Common myeloid progenitor, CD34-positive (primary cell): Measurements from ENCODE around the gene GPR137B.

Experiments
- CTCF ChIA-PET: fragments of 350-600 bp; sonication (Branson Sonifier 250); formaldehyde crosslinking; loops from one replicate; lab custom pipeline; 2021; ENCODE audit warnings: antibody characterized with exemption; lab: Charles Lee
- POLR2A ChIA-PET: fragments of 350-600 bp; sonication (Branson Sonifier 250); formaldehyde crosslinking; loops from one replicate; lab custom pipeline; 2021; ENCODE audit warnings: antibody characterized with exemption; lab: Charles Lee
- DNase-seq, 3 donors: peaks; one replicate each; pipeline versions ENCODE4 v3.0.0 to v3.0.0-alpha.2; 2013
- H3K27ac ChIP-seq, 2 experiments: 1 replicate in 1 of 2; 2 replicates in 1 of 2; pipeline ENCODE4 v1.7.0; 2013; ENCODE audit warnings: inconsistent platforms in 2 of 2, low read length in 2 of 2, mild to moderate bottlenecking in 2 of 2, low read depth in 1 of 2, moderate library complexity in 1 of 2; ENCODE audit not compliant: severe bottlenecking in 2 of 2, insufficient read depth in 1 of 2, poor library complexity in 1 of 2
- H3K27me3 ChIP-seq, 5 experiments: replicated peaks in 2 of 5; 1 replicate in 3 of 5; 2 replicates in 2 of 5; pipeline versions ENCODE4 v1.6.1 to v1.7.0; 2013; ENCODE audit warnings: low read length in 4 of 5, mild to moderate bottlenecking in 2 of 5, moderate library complexity in 2 of 5, inconsistent platforms in 1 of 5; ENCODE audit not compliant: insufficient read depth in 5 of 5, control insufficient read depth in 4 of 5
- H3K36me3 ChIP-seq, 4 experiments: 1 replicate in 2 of 4; 2 replicates in 2 of 4; pipeline versions ENCODE4 v1.6.1 to v1.7.0; 2013; ENCODE audit warnings: low read length in 3 of 4, control low read depth in 1 of 4, mild to moderate bottlenecking in 1 of 4; ENCODE audit not compliant: control insufficient read depth in 4 of 4, insufficient read depth in 4 of 4
- H3K4me1 ChIP-seq, 4 experiments: 1 replicate in 3 of 4; 2 replicates in 1 of 4; pipeline versions ENCODE4 v1.6.1 to v1.7.1; 2013; ENCODE audit warnings: low read length in 3 of 4, mild to moderate bottlenecking in 3 of 4, control low read depth in 1 of 4, inconsistent platforms in 1 of 4, moderate library complexity in 1 of 4; ENCODE audit not compliant: control insufficient read depth in 4 of 4, insufficient read depth in 4 of 4; ENCODE audit errors: control extremely low read depth in 1 of 4
- H3K4me3 ChIP-seq, 7 experiments: 1 replicate in 4 of 7; 2 replicates in 3 of 7; pipeline versions ENCODE4 v1.5.1 to v1.7.0; 2013; ENCODE audit warnings: mild to moderate bottlenecking in 7 of 7, low read length in 6 of 7, moderate library complexity in 6 of 7, inconsistent platforms in 2 of 7, low read depth in 2 of 7, control low read depth in 1 of 7; ENCODE audit not compliant: insufficient read depth in 4 of 7, control insufficient read depth in 1 of 7; ENCODE audit errors: extremely low read depth in 1 of 7
- H3K9me3 ChIP-seq, 5 experiments: 1 replicate in 4 of 5; 2 replicates in 1 of 5; pipeline versions ENCODE4 v1.6.1 to v1.7.1; 2013; ENCODE audit warnings: low read length in 4 of 5, mild to moderate bottlenecking in 2 of 5, inconsistent platforms in 1 of 5, low read depth in 1 of 5, moderate library complexity in 1 of 5; ENCODE audit not compliant: control insufficient read depth in 4 of 5, insufficient read depth in 2 of 5; ENCODE audit errors: control extremely low read depth in 1 of 5
- WGBS: methylation state at CpG from one replicate; pipeline ENCODE4 v1.1.5; 2013; ENCODE audit not compliant: insufficient coverage; 5-methylcytosine and 5-hydroxymethylcytosine counted together

The GPR137B gene

DNA sequence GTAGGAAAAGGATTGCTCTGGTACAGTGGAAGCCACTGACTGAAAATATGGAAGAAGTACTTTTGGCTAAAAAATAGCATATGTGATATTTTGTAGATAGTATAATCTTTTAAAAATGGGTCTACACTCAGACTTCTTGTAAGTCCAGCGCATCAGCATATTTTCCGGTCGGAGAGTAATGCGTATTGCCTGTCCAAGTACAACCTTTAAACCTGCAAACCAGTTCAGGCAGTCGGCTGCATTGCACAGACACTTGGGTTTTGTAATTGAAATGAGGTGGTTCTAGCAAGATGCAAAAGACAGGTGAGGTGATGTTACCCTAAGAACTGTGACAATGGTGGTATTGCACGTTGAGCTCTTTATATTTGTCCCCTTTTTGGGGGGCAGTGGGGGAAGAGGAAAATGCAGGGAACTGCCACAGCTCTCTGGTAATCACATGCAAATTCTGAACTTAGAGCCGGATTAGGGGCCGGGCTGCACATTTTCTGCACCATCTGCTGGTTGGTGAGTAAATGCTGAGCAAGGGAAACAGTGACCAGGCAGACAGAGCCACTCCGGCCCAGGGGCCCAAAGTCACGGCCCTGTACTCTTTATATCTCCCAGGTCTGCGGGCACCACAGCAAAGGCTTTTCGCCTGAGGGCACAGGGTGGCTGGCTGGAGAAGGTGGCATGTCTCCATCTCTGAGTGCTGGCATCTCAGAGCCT is 2.3 kb downstream of the GPR137B start:
- DNase-seq: no peak
- WGBS: 98% methylated on average over 12 of the region's 12 CpGs
- Histone ChIP-seq H3K4me3 (no peak overlapping the region), H3K27ac (no peak overlapping the region), H3K27me3 (peaks cover 11 to 23% (median 18%) of the 10 kb centered on the region in 5 experiments), H3K36me3 (peaks cover 0 to 3% (median 0%) of the 10 kb centered on the region in 4 experiments), H3K9me3 (no peaks in the 10 kb centered on the region), H3K4me1 (peaks cover 3 to 26% (median 23%) of the 10 kb centered on the region in 4 experiments)
- POLR2A ChIA-PET: no interaction called here
- CTCF ChIA-PET: interaction anchor here (1.1 kb wide), 1 partner anchor 8 kb away, joined by 3 read pairs; no protein-coding TSS in a partner anchor

DNA sequence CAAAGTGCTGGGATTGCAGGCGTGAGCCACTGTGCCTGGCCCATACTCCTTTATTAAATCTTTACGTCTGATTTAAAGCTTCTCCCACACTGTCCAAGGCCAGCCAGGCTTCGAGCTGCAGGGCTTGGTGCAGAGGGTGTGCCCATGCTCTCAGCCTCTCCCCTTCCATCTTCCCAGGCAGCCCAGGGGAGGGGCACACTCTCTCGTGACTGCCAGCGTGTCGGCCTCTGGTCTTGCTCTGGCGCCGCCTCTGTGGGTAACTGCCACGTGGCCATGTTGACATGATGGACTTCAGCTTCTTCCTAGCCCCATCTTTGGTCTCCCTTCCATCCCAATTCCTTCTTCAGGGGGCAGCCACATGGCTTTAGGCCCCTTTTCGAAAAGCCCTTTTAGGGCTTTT is 4.7 kb downstream of the GPR137B start:
- Histone ChIP-seq H3K4me3 (no peak overlapping the region), H3K4me1 (peaks cover 3 to 19% (median 17%) of the 10 kb centered on the region in 4 experiments), H3K27ac (no peak overlapping the region), H3K27me3 (peaks cover 0 to 2% (median 0%) of the 10 kb centered on the region in 5 experiments), H3K9me3 (no peaks in the 10 kb centered on the region), H3K36me3 (peaks cover 0 to 3% (median 0%) of the 10 kb centered on the region in 4 experiments)
- no peak for DNase-seq
- ChIA-PET CTCF (interaction anchor here (1.5 kb wide), 1 partner anchor 351 kb away, joined by 3 read pairs; no protein-coding TSS in a partner anchor), POLR2A (no interaction called here)
- WGBS: 99% methylated on average over 8 of the region's 10 CpGs

DNA sequence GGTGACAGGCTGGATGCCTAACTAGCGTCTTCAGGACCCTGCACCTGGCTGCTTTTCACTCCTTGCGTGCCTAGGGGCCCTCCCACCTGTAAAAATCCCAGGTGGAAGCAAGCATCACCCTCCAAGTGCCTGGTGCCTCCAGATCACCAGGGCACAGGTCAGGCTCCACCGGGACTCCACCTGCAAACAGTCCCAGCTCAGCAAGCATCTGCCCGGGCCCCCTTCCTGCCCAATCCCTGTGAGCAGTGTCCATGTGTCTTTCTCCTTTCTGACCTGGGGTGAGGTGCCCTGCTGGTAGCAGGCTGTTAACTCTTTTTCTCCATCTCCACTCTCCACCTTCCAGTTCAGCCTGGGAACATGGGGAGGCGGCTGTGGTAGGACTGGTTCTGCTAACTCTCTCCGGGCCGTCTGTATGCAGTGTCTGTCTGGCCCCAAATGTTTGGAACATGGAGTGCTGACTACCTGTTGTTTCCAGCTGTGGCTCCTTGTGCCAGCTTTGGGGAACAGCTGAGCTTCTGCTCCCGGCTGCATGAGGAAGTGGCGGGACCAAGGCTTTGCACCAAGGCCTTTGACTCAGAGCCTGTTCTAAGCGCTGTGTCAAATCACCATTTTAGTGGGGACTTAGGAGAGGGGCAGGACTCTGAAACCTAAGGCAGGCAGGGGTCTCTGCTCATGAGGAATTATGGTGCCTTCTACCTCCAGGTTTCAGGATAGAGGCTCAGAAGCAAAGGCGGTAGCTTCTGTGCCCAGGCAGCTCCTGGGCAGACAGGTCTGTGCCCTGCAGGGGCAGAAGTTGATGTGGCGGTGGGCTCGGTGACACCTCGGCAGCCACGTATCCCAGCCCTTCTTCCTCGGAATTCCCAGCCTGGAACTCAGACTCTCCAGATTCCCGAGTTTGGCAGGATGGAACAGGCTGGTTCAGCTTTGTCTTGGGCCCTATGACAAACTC is 5.5 kb downstream of the GPR137B start:
- ChIA-PET CTCF (interaction anchor here (1.5 kb wide), 1 partner anchor 350 kb away, joined by 3 read pairs; no protein-coding TSS in a partner anchor), POLR2A (no interaction called here)
- Histone ChIP-seq H3K4me3 (no peak overlapping the region), H3K27me3 (peaks cover 0 to 2% (median 0%) of the 10 kb centered on the region in 5 experiments), H3K9me3 (no peaks in the 10 kb centered on the region), H3K36me3 (peaks cover 0 to 3% (median 0%) of the 10 kb centered on the region in 4 experiments), H3K27ac (no peak overlapping the region), H3K4me1 (peaks cover 3 to 16% (median 14%) of the 10 kb centered on the region in 4 experiments)
- 91% methylated on average over 17 of the region's 17 CpGs for WGBS
- no peak for DNase-seq

DNA sequence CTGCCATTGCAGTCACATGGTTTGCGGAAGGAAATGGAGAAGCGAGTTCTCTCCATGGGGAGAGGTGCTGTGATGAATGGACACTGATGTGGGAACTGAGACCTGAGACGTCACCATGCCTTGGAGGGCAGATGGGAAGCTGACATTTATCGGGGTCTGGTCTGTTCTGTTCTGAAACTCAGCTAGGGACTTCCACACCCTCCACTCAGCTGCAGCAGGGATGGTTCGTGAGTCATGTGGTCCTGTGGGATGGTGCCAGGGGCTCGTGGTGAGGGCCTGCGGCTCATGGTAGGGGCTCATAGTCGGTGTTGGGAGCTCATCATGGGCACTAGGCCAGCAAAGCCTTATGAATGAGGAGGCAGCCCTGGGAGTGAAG is 6.1 kb downstream of the GPR137B start:
- CTCF ChIA-PET: interaction anchor here (0.6 to 1.5 kb wide), 2 partner anchors 85 to 350 kb away, joined by 3 read pairs; no protein-coding TSS in a partner anchor
- H3K4me1 ChIP-seq: peaks cover 3 to 10% (median 8%) of the 10 kb centered on the region in 4 experiments

DNA sequence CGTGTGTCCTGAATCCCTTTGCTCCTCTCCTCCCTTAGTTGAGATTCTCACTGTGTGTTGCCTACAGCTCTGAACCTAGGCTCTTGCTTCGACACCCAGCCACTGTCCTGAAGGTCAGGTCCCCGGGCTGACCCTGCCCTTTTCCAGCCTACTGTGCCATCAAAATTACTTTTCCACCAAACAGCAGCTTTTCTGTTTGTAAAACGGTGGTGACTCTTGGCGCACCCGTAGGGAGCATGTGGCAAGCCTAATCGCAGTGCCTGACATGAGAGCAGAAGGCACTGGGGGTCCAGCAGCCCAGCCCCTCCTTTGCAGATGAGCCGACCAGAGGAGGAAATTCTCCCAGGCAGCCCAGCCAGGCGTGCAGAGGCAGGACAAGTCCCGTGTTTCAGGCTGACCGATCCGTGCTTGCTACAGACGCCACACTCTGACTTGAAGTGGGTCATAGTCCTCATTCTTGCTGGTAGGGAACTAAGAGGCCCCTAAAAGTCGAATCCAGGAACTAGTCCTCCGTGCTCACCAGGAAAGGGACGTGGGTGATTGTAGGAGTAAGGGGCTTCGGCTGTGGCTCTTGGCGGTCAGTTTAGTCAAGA is 6.8 kb downstream of the GPR137B start:
- Histone ChIP-seq H3K9me3 (no peaks in the 10 kb centered on the region), H3K36me3 (peaks cover 0 to 3% (median 0%) of the 10 kb centered on the region in 4 experiments), H3K4me3 (no peak overlapping the region), H3K4me1 (peaks cover 0 to 4% (median 1%) of the 10 kb centered on the region in 4 experiments), H3K27ac (no peak overlapping the region), H3K27me3 (no peaks in the 10 kb centered on the region)
- 96% methylated on average over 8 of the region's 18 CpGs for WGBS
- POLR2A ChIA-PET: interaction anchor here (0.6 kb wide), 1 partner anchor 82 kb away, joined by 5 read pairs; no protein-coding TSS in a partner anchor
- no peak for DNase-seq
- CTCF ChIA-PET: interaction anchor here (0.6 to 1.3 kb wide), 2 partner anchors 44 to 84 kb away, joined by 3 read pairs; no protein-coding TSS in a partner anchor

More for the DNA sequence above, 6.1 kb downstream of the GPR137B start:
- no peak for DNase-seq
- 82% methylated on average over 5 of the region's 8 CpGs for WGBS
- Histone ChIP-seq H3K36me3 (peaks cover 0 to 3% (median 0%) of the 10 kb centered on the region in 4 experiments), H3K9me3 (no peaks in the 10 kb centered on the region), H3K4me3 (no peak overlapping the region), H3K27me3 (no peaks in the 10 kb centered on the region), H3K27ac (no peak overlapping the region)
- POLR2A ChIA-PET: interaction anchor here (0.6 kb wide), 1 partner anchor 83 kb away, joined by 5 read pairs; no protein-coding TSS in a partner anchor

DNA sequence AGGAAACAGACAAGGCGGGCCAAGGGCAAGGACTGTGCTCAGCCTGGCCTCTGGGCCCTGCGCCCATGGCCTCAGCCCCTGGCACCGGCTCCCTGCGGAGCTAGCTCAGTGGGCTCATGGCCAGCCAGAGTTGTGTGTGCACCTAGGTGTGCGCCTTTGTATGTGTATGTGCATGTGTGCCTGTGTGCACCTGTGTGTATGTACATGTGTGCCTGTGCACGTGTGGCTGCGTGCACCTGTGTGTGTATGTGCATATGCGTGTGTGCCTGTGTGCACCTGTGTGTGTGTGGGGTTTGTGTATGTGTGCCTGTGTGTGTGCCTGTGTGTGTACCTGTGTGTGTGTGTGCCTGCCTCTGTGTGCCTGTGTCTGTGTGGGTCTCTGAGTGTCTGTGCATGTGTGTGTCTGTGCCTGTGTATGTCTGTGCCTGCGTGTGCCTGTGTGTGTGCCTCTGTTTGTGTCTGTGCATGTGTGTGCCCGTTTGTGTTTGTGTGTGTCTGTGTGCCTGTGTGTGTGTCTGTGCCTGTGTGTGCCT is 7.4 kb downstream of the GPR137B start:
- H3K4me3 ChIP-seq: no peak overlapping the region
- no peak overlapping the region for H3K27ac ChIP-seq
- ChIA-PET CTCF (interaction anchor here (1.3 kb wide), 1 partner anchor 45 kb away, joined by 3 read pairs; no protein-coding TSS in a partner anchor), POLR2A (no interaction called here)
- peaks cover 0 to 4% (median 0%) of the 10 kb centered on the region in 4 experiments for H3K4me1 ChIP-seq
- no peaks in the 10 kb centered on the region for H3K27me3 ChIP-seq
- WGBS: 88% methylated on average over 5 of the region's 10 CpGs
- H3K36me3 ChIP-seq: peaks cover 0 to 3% (median 0%) of the 10 kb centered on the region in 4 experiments
- DNase-seq: no peak
- H3K9me3 ChIP-seq: no peaks in the 10 kb centered on the region
